ENCODE measurements around the gene EFCAB8.

The EFCAB8 gene

GRCh38 chr20:32858701-32859372, at the start of gene EFCAB8:
TSS of gene EFCAB8 (plus strand) at chr20:32858923. CDS start at chr20:32863793, 4,870 bp downstream.
- DNase-seq (ENCODE audit: low read depth), result no peak

GRCh38 chr20:32809907-32810306, 48.8 kb upstream of the EFCAB8 start:
- DNase-seq (ENCODE audit: low read depth), result no peak

GRCh38 chr20:32810941-32811340, 47.8 kb upstream of the EFCAB8 start:
- no peak for DNase-seq (ENCODE audit: low read depth)

- DNase-seq (ENCODE audit: low read depth), result no peak
Observed at GRCh38 chr20:32811886-32812285, 46.8 kb upstream of the EFCAB8 start.

- DNase-seq (ENCODE audit: low read depth), result peak; percentile 81
Observed at GRCh38 chr20:32819992-32820697, 38.6 kb upstream of the EFCAB8 start.

- no peak for DNase-seq (ENCODE audit: low read depth)
Observed at GRCh38 chr20:32820698-32821377, 37.9 kb upstream of the EFCAB8 start.

GRCh38 chr20:32822225-32822624, 36.5 kb upstream of the EFCAB8 start:
- no peak for DNase-seq (ENCODE audit: low read depth)

- DNase-seq (ENCODE audit: low read depth), result peak; percentile 9
Observed at GRCh38 chr20:32823078-32823477, 35.6 kb upstream of the EFCAB8 start.

GRCh38 chr20:32823737-32824588, 34.8 kb upstream of the EFCAB8 start:
- no peak for DNase-seq (ENCODE audit: low read depth)

GRCh38 chr20:32828029-32828680, 30.6 kb upstream of the EFCAB8 start:
- no peak for DNase-seq (ENCODE audit: low read depth)

- no peak for DNase-seq (ENCODE audit: low read depth)
Observed at GRCh38 chr20:32829311-32830005, 29.3 kb upstream of the EFCAB8 start.

GRCh38 chr20:32830437-32830836, 28.3 kb upstream of the EFCAB8 start:
- no peak for DNase-seq (ENCODE audit: low read depth)

GRCh38 chr20:32831982-32832381, 26.7 kb upstream of the EFCAB8 start:
- DNase-seq (ENCODE audit: low read depth), result no peak

GRCh38 chr20:32832664-32833063, 26.1 kb upstream of the EFCAB8 start:
- DNase-seq (ENCODE audit: low read depth), result no peak

- no peak for DNase-seq (ENCODE audit: low read depth)
Observed at GRCh38 chr20:32834972-32835371, 23.8 kb upstream of the EFCAB8 start.

GRCh38 chr20:32837157-32837556, 21.6 kb upstream of the EFCAB8 start:
- no peak for DNase-seq (ENCODE audit: low read depth)

GRCh38 chr20:32839227-32839981, 19.3 kb upstream of the EFCAB8 start:
- DNase-seq (ENCODE audit: low read depth), result no peak

GRCh38 chr20:32839982-32840285, 18.8 kb upstream of the EFCAB8 start:
- no peak for DNase-seq (ENCODE audit: low read depth)

- no peak for DNase-seq (ENCODE audit: low read depth)
Observed at GRCh38 chr20:32841174-32841573, 17.5 kb upstream of the EFCAB8 start.

GRCh38 chr20:32841632-32842031, 17.1 kb upstream of the EFCAB8 start:
- no peak for DNase-seq (ENCODE audit: low read depth)
